ENCODE results near the gene RIPK3.
"Not testable (repeated sequence)": the region's sequence is repeated elsewhere in the genome, so short reads cannot be mapped to it uniquely, and the experiment has no call there.

The RIPK3 gene

DNA sequence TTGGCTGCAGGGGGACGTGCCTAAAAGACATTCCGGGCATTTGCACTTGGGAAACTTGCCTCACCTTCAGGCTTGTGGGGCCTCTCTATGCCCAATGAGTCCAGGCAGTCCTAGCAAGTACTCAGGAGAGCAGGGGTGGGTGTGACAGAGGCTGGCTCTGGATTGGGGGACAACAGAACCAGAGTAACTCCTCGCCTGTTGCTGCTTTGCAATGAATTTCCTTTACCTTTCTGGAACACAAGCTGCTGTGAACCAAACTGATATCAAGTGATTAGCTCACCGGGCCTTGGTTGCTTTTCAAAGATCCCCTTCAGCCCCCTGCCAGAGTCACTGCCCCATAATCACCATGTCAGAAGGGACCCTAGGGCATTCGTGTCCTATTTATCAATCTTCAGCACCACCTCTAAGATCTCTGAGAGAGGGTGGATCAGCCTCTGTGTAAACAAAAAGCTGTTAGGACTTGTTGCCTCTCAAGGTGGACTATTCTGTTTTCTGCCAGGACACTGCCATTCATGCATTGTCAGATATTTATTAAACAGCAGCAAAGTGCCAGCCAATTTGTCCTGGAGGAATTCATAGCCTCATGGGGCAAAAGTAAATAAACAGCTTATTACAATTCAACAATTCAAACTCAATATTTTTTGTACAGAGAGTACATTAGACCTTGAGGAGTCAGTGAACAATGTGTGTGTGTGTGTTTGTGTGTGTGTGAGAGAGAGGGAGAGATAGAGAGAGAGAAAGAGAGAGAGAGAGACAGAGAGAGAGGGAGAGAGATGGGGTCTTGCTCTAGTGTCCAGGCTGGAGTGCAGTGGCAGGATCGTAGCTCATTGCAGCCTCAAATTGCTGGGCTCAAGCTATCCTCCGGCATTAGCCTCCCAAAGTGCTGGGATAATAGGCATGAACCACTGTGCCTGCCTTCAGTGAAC is 39.5 kb upstream of the RIPK3 start:
- peaks cover 0 to 3% of the 10 kb centered on the region in 2 donors for H3K27me3 ChIP-seq (ENCODE audit: control insufficient read depth in 1 of 2, insufficient read depth in 2 of 2, low read length in 2 of 2)
- H3K36me3 ChIP-seq (ENCODE audit: control insufficient read depth in 2 of 2, insufficient read depth in 2 of 2, low read length in 2 of 2): peaks cover 6 to 24% of the 10 kb centered on the region in 2 donors
- no peaks in the 10 kb centered on the region for H3K9me3 ChIP-seq (ENCODE audit: control insufficient read depth in 2 of 2, low read length in 2 of 2)
- H3K27ac ChIP-seq (ENCODE audit: low read length): no peak overlapping the region
- peaks cover 7% of the 10 kb centered on the region for H3K4me1 ChIP-seq (ENCODE audit: control insufficient read depth, insufficient read depth, low read length)
- H3K9ac ChIP-seq (ENCODE audit: low read length in 2 of 2): no peak overlapping the region
- no peak overlapping the region for H3K4me3 ChIP-seq (ENCODE audit: low read length in 2 of 2)

DNA sequence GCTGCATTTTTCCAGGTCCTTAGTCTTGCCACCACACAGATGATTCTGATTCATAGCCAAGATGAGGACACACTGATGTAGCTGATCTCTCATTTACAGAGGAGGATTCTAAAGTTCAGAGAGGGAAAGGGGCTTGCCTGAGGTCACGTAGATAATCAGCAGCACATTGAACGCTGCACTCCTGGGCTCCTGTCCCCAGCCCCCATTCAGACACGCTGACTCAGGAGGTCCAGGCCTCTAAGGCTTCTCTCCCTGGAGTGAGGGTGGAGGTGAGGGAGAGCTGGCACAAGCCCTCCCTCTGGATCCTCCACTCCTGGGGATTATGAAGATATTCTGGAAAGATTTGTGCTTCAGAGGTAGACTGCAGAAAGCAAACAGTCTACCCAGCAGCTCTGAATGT is 38.5 kb upstream of the RIPK3 start:
- Histone ChIP-seq H3K9ac (ENCODE audit: low read length in 2 of 2) (no peak overlapping the region), H3K4me3 (ENCODE audit: low read length in 2 of 2) (no peak overlapping the region), H3K4me1 (ENCODE audit: control insufficient read depth, insufficient read depth, low read length) (peaks cover 7% of the 10 kb centered on the region), H3K9me3 (ENCODE audit: control insufficient read depth in 2 of 2, low read length in 2 of 2) (no peaks in the 10 kb centered on the region), H3K36me3 (ENCODE audit: control insufficient read depth in 2 of 2, insufficient read depth in 2 of 2, low read length in 2 of 2) (peaks cover 15 to 28% of the 10 kb centered on the region in 2 donors), H3K27me3 (ENCODE audit: control insufficient read depth in 1 of 2, insufficient read depth in 2 of 2, low read length in 2 of 2) (no peaks in the 10 kb centered on the region), H3K27ac (ENCODE audit: low read length) (no peak overlapping the region)

DNA sequence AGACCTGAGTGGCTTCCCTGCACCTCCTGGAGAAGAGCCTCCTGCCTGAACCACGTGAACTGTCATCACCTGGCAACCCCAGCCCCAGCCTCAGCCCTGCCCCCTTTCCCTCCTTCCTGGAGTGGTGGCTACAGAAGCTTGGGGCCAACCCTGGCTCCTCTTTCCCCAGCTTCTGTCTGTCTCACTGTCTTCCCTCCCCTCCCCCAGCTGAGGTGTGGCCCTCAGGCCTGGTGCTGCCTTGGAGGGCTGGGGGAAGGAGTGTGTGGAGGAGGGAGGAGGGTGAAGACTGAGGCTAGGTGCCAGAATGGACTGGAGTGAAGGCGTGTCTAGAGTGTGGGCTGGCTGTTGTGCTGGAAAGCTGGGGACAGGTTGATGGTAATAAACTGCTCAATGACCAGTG is 37.9 kb upstream of the RIPK3 start:
- Histone ChIP-seq H3K9ac (ENCODE audit: low read length in 2 of 2) (no peak overlapping the region), H3K36me3 (ENCODE audit: control insufficient read depth in 2 of 2, insufficient read depth in 2 of 2, low read length in 2 of 2) (peaks cover 19 to 35% of the 10 kb centered on the region in 2 donors), H3K27ac (ENCODE audit: low read length) (no peak overlapping the region), H3K4me1 (ENCODE audit: control insufficient read depth, insufficient read depth, low read length) (peaks cover 7% of the 10 kb centered on the region), H3K4me3 (ENCODE audit: low read length in 2 of 2) (no peak overlapping the region), H3K27me3 (ENCODE audit: control insufficient read depth in 1 of 2, insufficient read depth in 2 of 2, low read length in 2 of 2) (no peaks in the 10 kb centered on the region), H3K9me3 (ENCODE audit: control insufficient read depth in 2 of 2, low read length in 2 of 2) (no peaks in the 10 kb centered on the region)

DNA sequence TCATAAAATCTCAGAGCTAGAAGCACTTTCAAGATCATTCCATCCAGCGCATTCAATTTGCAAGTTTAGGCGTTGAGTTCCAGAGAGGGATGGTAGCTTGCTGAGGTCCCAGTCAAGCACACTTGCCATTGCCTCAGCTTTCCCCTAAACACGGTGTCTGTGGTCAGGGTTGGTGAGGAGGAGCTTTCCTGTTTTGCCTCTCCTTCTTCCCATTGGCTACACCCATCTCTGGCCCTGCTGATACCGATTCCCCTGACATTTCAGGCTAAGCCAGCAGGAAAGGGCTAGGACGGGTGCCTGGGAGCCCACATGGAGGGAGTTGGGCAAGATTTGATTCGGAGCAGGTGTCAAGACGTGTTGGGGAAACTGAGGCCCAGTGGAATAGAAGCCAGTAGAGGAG is 37.3 kb upstream of the RIPK3 start:
- Histone ChIP-seq H3K27me3 (ENCODE audit: control insufficient read depth in 1 of 2, insufficient read depth in 2 of 2, low read length in 2 of 2) (no peaks in the 10 kb centered on the region), H3K27ac (ENCODE audit: low read length) (no peak overlapping the region), H3K9me3 (ENCODE audit: control insufficient read depth in 2 of 2, low read length in 2 of 2) (no peaks in the 10 kb centered on the region), H3K36me3 (ENCODE audit: control insufficient read depth in 2 of 2, insufficient read depth in 2 of 2, low read length in 2 of 2) (peaks cover 21 to 36% of the 10 kb centered on the region in 2 donors), H3K4me3 (ENCODE audit: low read length in 2 of 2) (no peak overlapping the region), H3K9ac (ENCODE audit: low read length in 2 of 2) (no peak overlapping the region), H3K4me1 (ENCODE audit: control insufficient read depth, insufficient read depth, low read length) (peaks cover 7% of the 10 kb centered on the region)

DNA sequence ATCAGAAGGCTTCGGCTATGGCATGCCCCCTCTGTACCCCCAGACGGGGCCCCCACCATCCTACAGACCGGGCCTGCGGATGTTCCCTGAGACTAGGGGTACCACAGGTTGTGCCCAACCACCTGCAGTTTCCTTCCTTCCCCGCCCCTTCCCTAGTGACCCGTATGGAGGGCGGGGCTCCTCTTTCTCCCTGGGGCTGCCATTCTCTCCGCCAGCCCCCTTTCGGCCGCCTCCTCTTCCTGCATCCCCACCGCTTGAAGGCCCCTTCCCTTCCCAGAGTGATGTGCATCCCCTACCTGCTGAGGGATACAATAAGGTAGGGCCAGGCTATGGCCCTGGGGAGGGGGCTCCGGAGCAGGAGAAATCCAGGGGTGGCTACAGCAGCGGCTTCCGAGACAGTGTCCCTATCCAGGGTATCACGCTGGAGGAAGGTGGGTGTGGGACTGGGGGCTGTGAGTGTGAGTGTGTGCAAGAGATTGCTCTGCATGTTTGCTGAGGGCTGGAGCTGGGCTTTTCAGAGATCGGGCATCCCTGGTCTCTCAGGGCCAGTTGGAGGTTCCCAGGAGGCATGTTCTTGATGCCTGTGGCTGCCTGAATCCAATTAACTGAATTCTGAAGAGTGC is 36.8 kb upstream of the RIPK3 start:
- Histone ChIP-seq H3K36me3 (ENCODE audit: control insufficient read depth in 2 of 2, insufficient read depth in 2 of 2, low read length in 2 of 2) (peaks cover 23 to 36% of the 10 kb centered on the region in 2 donors), H3K27ac (ENCODE audit: low read length) (no peak overlapping the region)

DNA sequence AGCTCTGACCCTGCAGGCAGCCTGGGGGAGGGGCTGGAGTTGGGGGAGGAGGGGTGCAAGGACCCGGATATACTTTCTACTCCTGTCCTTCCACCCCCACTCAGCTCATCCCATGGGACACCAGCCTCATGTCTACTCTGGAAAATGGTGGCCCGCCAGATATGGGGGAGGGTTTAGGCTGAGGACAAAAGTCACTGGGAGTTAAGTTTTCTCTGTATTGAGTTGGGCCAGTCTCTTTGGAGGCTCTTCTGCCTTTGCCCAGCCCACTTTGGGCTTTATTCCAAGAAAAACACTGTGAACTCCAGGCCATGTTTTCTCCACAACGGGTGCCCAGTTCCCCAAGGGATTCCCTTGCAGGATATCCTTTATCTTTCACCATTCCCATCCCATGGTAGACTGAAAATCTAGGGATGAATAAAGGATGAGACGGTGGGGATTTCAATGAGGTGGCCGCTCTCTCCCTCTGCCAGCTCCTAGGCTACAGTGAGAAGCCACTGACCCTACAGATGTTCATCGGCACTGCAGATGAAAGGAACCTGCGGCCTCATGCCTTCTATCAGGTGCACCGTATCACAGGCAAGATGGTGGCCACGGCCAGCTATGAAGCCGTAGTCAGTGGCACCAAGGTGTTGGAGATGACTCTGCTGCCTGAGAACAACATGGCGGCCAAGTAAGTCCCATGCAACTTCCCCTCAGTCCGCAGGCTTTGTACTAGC is 33.1 kb upstream of the RIPK3 start:
- no peaks in the 10 kb centered on the region for H3K27me3 ChIP-seq (ENCODE audit: control insufficient read depth in 1 of 2, insufficient read depth in 2 of 2, low read length in 2 of 2)
- no peak overlapping the region for H3K4me3 ChIP-seq (ENCODE audit: low read length in 2 of 2)
- peaks cover 26 to 36% of the 10 kb centered on the region in 2 donors for H3K36me3 ChIP-seq (ENCODE audit: control insufficient read depth in 2 of 2, insufficient read depth in 2 of 2, low read length in 2 of 2)
- H3K9me3 ChIP-seq (ENCODE audit: control insufficient read depth in 2 of 2, low read length in 2 of 2): no peaks in the 10 kb centered on the region
- H3K27ac ChIP-seq (ENCODE audit: low read length): no peak overlapping the region
- peaks cover 24% of the 10 kb centered on the region for H3K4me1 ChIP-seq (ENCODE audit: control insufficient read depth, insufficient read depth, low read length)
- no peak overlapping the region for H3K9ac ChIP-seq (ENCODE audit: low read length in 2 of 2)

More for the DNA sequence above, 36.8 kb upstream of the RIPK3 start:
- H3K4me3 ChIP-seq (ENCODE audit: low read length in 2 of 2): no peak overlapping the region
- H3K27me3 ChIP-seq (ENCODE audit: control insufficient read depth in 1 of 2, insufficient read depth in 2 of 2, low read length in 2 of 2): no peaks in the 10 kb centered on the region
- H3K4me1 ChIP-seq (ENCODE audit: control insufficient read depth, insufficient read depth, low read length): peaks cover 7% of the 10 kb centered on the region
- H3K9ac ChIP-seq (ENCODE audit: low read length in 2 of 2): no peak overlapping the region
- no peaks in the 10 kb centered on the region for H3K9me3 ChIP-seq (ENCODE audit: control insufficient read depth in 2 of 2, low read length in 2 of 2)

DNA sequence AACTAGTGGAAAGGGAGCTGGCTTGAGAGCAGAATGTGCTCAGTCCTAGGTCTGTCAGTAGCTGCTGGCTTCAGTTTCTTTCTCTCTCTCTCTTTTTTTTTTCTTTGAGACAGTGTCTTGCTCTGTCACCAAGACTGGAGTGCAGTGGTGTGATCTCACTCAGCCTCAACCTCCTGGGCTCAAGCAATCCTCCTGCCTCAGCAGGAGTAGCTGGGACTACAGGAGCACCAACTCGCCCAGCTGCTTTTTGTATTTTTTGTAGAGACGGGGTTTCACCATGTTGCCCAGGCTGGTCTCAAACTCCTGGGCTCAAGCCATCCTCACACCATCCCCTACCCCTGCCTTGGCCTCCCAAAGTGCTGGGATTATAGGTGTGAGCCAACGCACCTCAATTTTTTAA is 31.8 kb upstream of the RIPK3 start:
- not testable (repeated sequence) for H3K9me3 ChIP-seq (ENCODE audit: control insufficient read depth in 2 of 2, low read length in 2 of 2); H3K4me3 ChIP-seq (ENCODE audit: low read length in 2 of 2); H3K27ac ChIP-seq (ENCODE audit: low read length); H3K27me3 ChIP-seq (ENCODE audit: control insufficient read depth in 1 of 2, insufficient read depth in 2 of 2, low read length in 2 of 2); H3K9ac ChIP-seq (ENCODE audit: low read length in 2 of 2)
- Histone ChIP-seq H3K36me3 (ENCODE audit: control insufficient read depth in 2 of 2, insufficient read depth in 2 of 2, low read length in 2 of 2) (peaks cover 24 to 29% of the 10 kb centered on the region in 2 donors), H3K4me1 (ENCODE audit: control insufficient read depth, insufficient read depth, low read length) (peaks cover 32% of the 10 kb centered on the region)

DNA sequence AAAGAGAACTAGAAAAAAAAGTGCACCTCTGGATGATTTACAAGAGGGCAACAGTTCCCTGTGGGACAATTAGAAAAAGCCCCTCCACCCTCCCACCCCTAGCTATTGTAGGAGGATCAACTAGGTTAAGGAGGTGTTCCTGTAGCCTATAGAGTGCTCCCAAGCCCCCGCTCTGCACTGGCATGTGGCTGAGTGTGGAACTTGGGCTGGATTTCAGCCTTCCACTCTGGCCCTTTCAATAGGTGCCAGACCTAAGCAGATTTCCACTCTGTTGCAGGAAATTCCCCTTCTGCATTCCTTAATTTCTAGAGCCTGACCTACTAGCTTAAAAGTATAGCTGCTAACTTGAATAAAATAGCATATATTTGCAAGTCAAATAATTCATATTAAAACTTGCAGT is 31.0 kb upstream of the RIPK3 start:
- Histone ChIP-seq H3K27me3 (ENCODE audit: control insufficient read depth in 1 of 2, insufficient read depth in 2 of 2, low read length in 2 of 2) (no peaks in the 10 kb centered on the region), H3K4me1 (ENCODE audit: control insufficient read depth, insufficient read depth, low read length) (peaks cover 39% of the 10 kb centered on the region), H3K36me3 (ENCODE audit: control insufficient read depth in 2 of 2, insufficient read depth in 2 of 2, low read length in 2 of 2) (peaks cover 24% of the 10 kb centered on the region in 2 donors), H3K9ac (ENCODE audit: low read length in 2 of 2) (no peak overlapping the region), H3K27ac (ENCODE audit: low read length) (no peak overlapping the region), H3K9me3 (ENCODE audit: control insufficient read depth in 2 of 2, low read length in 2 of 2) (no peaks in the 10 kb centered on the region), H3K4me3 (ENCODE audit: low read length in 2 of 2) (no peak overlapping the region)

DNA sequence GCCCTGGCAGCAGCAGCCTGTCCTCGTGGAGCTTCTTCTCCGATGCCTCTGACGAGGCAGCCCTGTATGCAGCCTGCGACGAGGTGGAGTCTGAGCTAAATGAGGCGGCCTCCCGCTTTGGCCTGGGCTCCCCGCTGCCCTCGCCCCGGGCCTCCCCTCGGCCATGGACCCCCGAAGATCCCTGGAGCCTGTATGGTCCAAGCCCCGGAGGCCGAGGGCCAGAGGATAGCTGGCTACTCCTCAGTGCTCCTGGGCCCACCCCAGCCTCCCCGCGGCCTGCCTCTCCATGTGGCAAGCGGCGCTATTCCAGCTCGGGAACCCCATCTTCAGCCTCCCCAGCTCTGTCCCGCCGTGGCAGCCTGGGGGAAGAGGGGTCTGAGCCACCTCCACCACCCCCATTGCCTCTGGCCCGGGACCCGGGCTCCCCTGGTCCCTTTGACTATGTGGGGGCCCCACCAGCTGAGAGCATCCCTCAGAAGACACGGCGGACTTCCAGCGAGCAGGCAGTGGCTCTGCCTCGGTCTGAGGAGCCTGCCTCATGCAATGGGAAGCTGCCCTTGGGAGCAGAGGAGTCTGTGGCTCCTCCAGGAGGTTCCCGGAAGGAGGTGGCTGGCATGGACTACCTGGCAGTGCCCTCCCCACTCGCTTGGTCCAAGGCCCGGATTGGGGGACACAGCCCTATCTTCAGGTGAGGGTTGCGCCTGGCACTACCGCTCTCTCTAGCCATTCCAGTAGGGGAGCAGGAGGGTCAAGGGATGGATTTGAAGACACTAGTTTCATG is 30.3 kb upstream of the RIPK3 start:
- H3K27ac ChIP-seq (ENCODE audit: low read length): peak overlapping the region; percentile 99
- peak overlapping the region in 1 of 2 donors; percentile 3 for H3K4me3 ChIP-seq (ENCODE audit: low read length in 2 of 2)
- peaks cover 21% of the 10 kb centered on the region in 2 donors for H3K36me3 ChIP-seq (ENCODE audit: control insufficient read depth in 2 of 2, insufficient read depth in 2 of 2, low read length in 2 of 2)
- peaks cover 39% of the 10 kb centered on the region for H3K4me1 ChIP-seq (ENCODE audit: control insufficient read depth, insufficient read depth, low read length)
- no peaks in the 10 kb centered on the region for H3K9me3 ChIP-seq (ENCODE audit: control insufficient read depth in 2 of 2, low read length in 2 of 2)
- H3K27me3 ChIP-seq (ENCODE audit: control insufficient read depth in 1 of 2, insufficient read depth in 2 of 2, low read length in 2 of 2): no peaks in the 10 kb centered on the region
- H3K9ac ChIP-seq (ENCODE audit: low read length in 2 of 2): no peak overlapping the region

DNA sequence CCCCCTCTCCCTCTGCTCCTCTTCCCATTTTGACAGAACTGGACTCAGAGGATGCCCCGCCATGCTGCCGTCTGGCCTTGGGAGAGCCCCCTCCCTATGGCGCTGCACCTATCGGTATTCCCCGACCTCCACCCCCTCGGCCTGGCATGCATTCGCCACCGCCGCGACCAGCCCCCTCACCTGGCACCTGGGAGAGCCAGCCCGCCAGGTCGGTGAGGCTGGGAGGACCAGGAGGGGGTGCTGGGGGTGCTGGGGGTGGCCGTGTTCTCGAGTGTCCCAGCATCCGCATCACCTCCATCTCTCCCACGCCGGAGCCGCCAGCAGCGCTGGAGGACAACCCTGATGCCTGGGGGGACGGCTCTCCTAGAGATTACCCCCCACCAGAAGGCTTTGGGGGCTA is 29.7 kb upstream of the RIPK3 start:
- H3K9ac ChIP-seq (ENCODE audit: low read length in 2 of 2): peak overlapping the region; percentile 91 to 99
- H3K4me3 ChIP-seq (ENCODE audit: low read length in 2 of 2): peak overlapping the region; percentile 55 to 80
- no peaks in the 10 kb centered on the region for H3K27me3 ChIP-seq (ENCODE audit: control insufficient read depth in 1 of 2, insufficient read depth in 2 of 2, low read length in 2 of 2)
- peaks cover 39% of the 10 kb centered on the region for H3K4me1 ChIP-seq (ENCODE audit: control insufficient read depth, insufficient read depth, low read length)
- peaks cover 14 to 20% of the 10 kb centered on the region in 2 donors for H3K36me3 ChIP-seq (ENCODE audit: control insufficient read depth in 2 of 2, insufficient read depth in 2 of 2, low read length in 2 of 2)
- no peaks in the 10 kb centered on the region for H3K9me3 ChIP-seq (ENCODE audit: control insufficient read depth in 2 of 2, low read length in 2 of 2)
- peak overlapping the region; percentile 99 for H3K27ac ChIP-seq (ENCODE audit: low read length)

Data from stomach smooth muscle (tissue), 2 donors.